ENCODE data around the gene EXOC3L2. TPM values are rescaled to one million over a fixed set of nuclear protein-coding genes. Genes with fewer than 3 reads are reported as not detected.

The EXOC3L2 gene
- total and polyA plus RNA-seq, 2 donors (not counting 3 experiments of a cell fraction or from before 2014, with no cell fraction given): 0.66 to 1.8 TPM

DNA sequence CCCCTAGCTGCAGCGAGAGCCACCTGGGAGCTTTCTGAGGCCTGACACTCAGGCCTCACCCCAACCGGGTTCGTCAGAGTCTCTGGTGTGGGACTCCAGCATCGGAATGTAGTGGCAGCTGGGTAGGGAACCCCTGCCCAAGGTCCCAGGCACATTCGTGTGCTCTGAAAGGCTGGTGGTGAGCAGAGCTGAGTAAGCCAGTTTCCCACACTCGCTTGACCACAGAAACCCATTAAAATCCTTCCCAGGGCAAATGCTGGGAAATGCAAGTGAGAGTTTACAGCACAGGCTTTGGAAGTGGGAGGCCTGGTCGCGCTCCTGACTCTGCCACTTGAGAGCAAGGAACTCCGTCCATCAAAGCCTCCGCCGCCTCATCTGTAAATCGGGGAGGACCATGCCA is 71.4 kb downstream of the EXOC3L2 start:
- no peak for FAIRE-seq
- dilution Hi-C loops (cut with MboI; ENCODE audit: extremely low pct_ligation_motif_present, low sequenced_read_pairs): no loop called here
- H3K9me1 ChIP-seq (replicated peaks; ENCODE audit: control insufficient read depth, extremely low read depth, insufficient read depth, low read length): no peaks in the 10 kb centered on the region

DNA sequence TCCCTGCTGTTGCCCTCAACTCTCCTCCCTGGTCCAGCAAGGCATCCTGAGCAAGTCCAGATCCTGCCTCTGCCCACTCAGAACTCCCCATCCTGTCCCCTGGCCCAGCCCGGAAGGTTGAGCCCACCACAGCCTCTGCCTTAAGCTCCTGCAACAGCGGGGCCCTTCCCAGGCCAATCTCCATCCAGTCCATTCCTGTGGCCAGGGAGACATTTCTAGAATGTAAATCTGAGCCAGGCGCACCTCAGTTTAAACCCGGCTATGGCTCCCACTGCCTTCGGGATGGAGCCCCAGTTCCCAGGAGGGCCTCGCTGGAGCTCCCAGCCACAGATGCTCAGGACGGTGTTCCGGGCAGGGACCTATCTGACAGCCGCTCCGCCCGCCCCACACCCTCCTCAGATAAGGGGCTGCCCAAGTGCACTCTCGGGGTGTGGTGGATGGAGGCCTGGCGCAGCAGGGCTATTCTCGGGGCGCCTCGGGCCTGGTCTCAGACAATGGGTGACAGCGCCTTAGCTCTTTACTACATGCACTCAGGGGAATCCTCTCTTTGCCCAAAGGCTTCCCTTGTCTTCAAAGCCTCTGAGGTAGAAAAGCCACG is 72.5 kb downstream of the EXOC3L2 start:
- Histone ChIP-seq H3K27ac (ENCODE audit: insufficient read depth, low read depth, low read length) (no peak overlapping the region), H3K9ac (replicated peaks; ENCODE audit: extremely low read depth, insufficient read depth, low read length) (no peak overlapping the region), H3K27me3 (ENCODE audit: control insufficient read depth in 2 of 2, insufficient read depth in 2 of 2, low read length in 2 of 2) (no peaks in the 10 kb centered on the region), H3K36me3 (ENCODE audit: control insufficient read depth in 2 of 2, extremely low read depth in 1 of 2, insufficient read depth in 2 of 2, low read length in 2 of 2) (no peaks in the 10 kb centered on the region), H3K4me2 (ENCODE audit: insufficient read depth, low read length) (no peak overlapping the region), H4K20me1 (replicated peaks; ENCODE audit: control insufficient read depth, extremely low read depth, insufficient read depth, low read length) (no peaks in the 10 kb centered on the region), H3K4me3 (replicated peaks in 1 of 3; ENCODE audit: insufficient read depth in 1 of 3, low read depth in 1 of 3, low read length in 3 of 3) (no peak overlapping the region), H3K9me1 (replicated peaks; ENCODE audit: control insufficient read depth, extremely low read depth, insufficient read depth, low read length) (no peaks in the 10 kb centered on the region), H3K9me3 (replicated peaks; ENCODE audit: control insufficient read depth, insufficient read depth, low read length) (no peaks in the 10 kb centered on the region), H3K79me2 (ENCODE audit: control insufficient read depth, insufficient read depth, low read length) (no peaks in the 10 kb centered on the region), H3K4me1 (ENCODE audit: control insufficient read depth, extremely low read depth, insufficient read depth, low read length) (peaks cover 25% of the 10 kb centered on the region), H2AFZ (ENCODE audit: low read depth, low read length) (no peak overlapping the region)
- FAIRE-seq (no peak), DNase-seq (ENCODE audit: low read depth, low spot score) (no peak)
- no TSS peak for BruUV-seq (replicated peaks)
- ChIA-PET CTCF (interaction anchor here (2.0 to 2.1 kb wide), 2 partner anchors 10 to 48 kb away, joined by 6 to 7 read pairs; no protein-coding TSS in a partner anchor), POLR2A (no interaction called here)
- no peak for TF ChIP-seq POLR2A (IDR thresholded peaks at IDR 0.05; ENCODE audit: low read depth, low read length)
- TF ChIP-seq EZH2 (IDR thresholded peaks at IDR 0.05; ENCODE audit: borderline replicate concordance, low read depth, low read length, severe bottlenecking): no peak
- TF ChIP-seq FOS (IDR thresholded peaks at IDR 0.05; ENCODE audit: borderline replicate concordance, insufficient read depth, low read length): no peak
- no peak for TF ChIP-seq MYC (IDR thresholded peaks at IDR 0.05; ENCODE audit: low read depth, low read length)
- TF ChIP-seq POLR2AphosphoS5 (IDR thresholded peaks at IDR 0.05; ENCODE audit: insufficient read depth, low read depth, low read length): no peak
- intact Hi-C loops (cut with micrococcal nuclease): no loop called here
- dilution Hi-C loops (cut with MboI; ENCODE audit: extremely low pct_ligation_motif_present, low sequenced_read_pairs): no loop called here

More for the DNA sequence above, 71.4 kb downstream of the EXOC3L2 start:
- ChIA-PET POLR2A (no interaction called here), CTCF (no interaction called here)
- Histone ChIP-seq H2AFZ (ENCODE audit: low read depth, low read length) (no peak overlapping the region), H3K4me2 (ENCODE audit: insufficient read depth, low read length) (no peak overlapping the region), H3K4me3 (replicated peaks in 1 of 3; ENCODE audit: insufficient read depth in 1 of 3, low read depth in 1 of 3, low read length in 3 of 3) (no peak overlapping the region), H3K27ac (ENCODE audit: insufficient read depth, low read depth, low read length) (no peak overlapping the region), H3K9ac (replicated peaks; ENCODE audit: extremely low read depth, insufficient read depth, low read length) (no peak overlapping the region), H3K79me2 (ENCODE audit: control insufficient read depth, insufficient read depth, low read length) (no peaks in the 10 kb centered on the region), H3K9me3 (replicated peaks; ENCODE audit: control insufficient read depth, insufficient read depth, low read length) (no peaks in the 10 kb centered on the region), H3K27me3 (ENCODE audit: control insufficient read depth in 2 of 2, insufficient read depth in 2 of 2, low read length in 2 of 2) (no peaks in the 10 kb centered on the region), H3K4me1 (ENCODE audit: control insufficient read depth, extremely low read depth, insufficient read depth, low read length) (peaks cover 25% of the 10 kb centered on the region), H3K36me3 (ENCODE audit: control insufficient read depth in 2 of 2, extremely low read depth in 1 of 2, insufficient read depth in 2 of 2, low read length in 2 of 2) (no peaks in the 10 kb centered on the region), H4K20me1 (replicated peaks; ENCODE audit: control insufficient read depth, extremely low read depth, insufficient read depth, low read length) (no peaks in the 10 kb centered on the region)
- TF ChIP-seq, protein P1, sequence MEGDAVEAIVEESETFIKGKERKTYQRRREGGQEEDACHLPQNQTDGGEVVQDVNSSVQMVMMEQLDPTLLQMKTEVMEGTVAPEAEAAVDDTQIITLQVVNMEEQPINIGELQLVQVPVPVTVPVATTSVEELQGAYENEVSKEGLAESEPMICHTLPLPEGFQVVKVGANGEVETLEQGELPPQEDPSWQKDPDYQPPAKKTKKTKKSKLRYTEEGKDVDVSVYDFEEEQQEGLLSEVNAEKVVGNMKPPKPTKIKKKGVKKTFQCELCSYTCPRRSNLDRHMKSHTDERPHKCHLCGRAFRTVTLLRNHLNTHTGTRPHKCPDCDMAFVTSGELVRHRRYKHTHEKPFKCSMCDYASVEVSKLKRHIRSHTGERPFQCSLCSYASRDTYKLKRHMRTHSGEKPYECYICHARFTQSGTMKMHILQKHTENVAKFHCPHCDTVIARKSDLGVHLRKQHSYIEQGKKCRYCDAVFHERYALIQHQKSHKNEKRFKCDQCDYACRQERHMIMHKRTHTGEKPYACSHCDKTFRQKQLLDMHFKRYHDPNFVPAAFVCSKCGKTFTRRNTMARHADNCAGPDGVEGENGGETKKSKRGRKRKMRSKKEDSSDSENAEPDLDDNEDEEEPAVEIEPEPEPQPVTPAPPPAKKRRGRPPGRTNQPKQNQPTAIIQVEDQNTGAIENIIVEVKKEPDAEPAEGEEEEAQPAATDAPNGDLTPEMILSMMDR (IDR thresholded peaks at IDR 0.05; ENCODE audit: extremely low read depth in 1 of 2, insufficient read depth in 1 of 2, low read depth in 1 of 2, low read length in 2 of 2): no peak
- BruUV-seq (replicated peaks): no TSS peak
- no peak for DNase-seq (ENCODE audit: low read depth, low spot score)
- intact Hi-C loops (cut with micrococcal nuclease): no loop called here
